Psoas muscle (tissue), 8 donors: ENCODE measurements around the gene NEU4. TPM values are rescaled to one million over a fixed set of nuclear protein-coding genes. Genes with fewer than 3 reads are reported as not detected.
"Not testable (repeated sequence)": the region's sequence is repeated elsewhere in the genome, so short reads cannot be mapped to it uniquely, and the experiment has no call there.

ENCODE experiments used
- ATAC-seq, 4 donors: fragments of 200-7000 bp; cut with Tn5 transposase; one replicate each; pipeline ENCODE4 v1.9.1; 2020; ENCODE audit warnings: moderate library complexity in 3 of 4, mild to moderate bottlenecking in 2 of 4
- DNase-seq, 2 donors: peaks; one replicate each; pipeline ENCODE4 v3.0.0-alpha.2; 2020
- H3K27ac ChIP-seq: fragments of 200-600 bp; one replicate; pipeline ENCODE4 v1.8.0; 2022
- H3K27me3 ChIP-seq, 3 donors: fragments of 200-600 bp in 1 of 3; one replicate each; pipeline versions ENCODE4 v1.6.1 to v1.8.0; 2013 to 2022; ENCODE audit warnings: low read length in 2 of 3, mild to moderate bottlenecking in 2 of 3, moderate library complexity in 1 of 3; ENCODE audit not compliant: insufficient read depth in 3 of 3
- H3K36me3 ChIP-seq, 2 donors: fragments of 200-600 bp in 1 of 2; one replicate each; pipeline versions ENCODE4 v1.6.1 to v1.8.0; 2013 to 2022; ENCODE audit warnings: low read depth in 1 of 2, mild to moderate bottlenecking in 1 of 2, moderate library complexity in 1 of 2; ENCODE audit not compliant: insufficient read depth in 1 of 2
- H3K4me1 ChIP-seq: fragments of 200-600 bp; one replicate; pipeline ENCODE4 v1.8.0; 2022
- H3K4me3 ChIP-seq: fragments of 200-600 bp; one replicate; pipeline ENCODE4 v1.8.0; 2022; ENCODE audit warnings: mild to moderate bottlenecking
- H3K9me3 ChIP-seq: fragments of 200-600 bp; one replicate; pipeline ENCODE4 v1.8.0; 2022
- WGBS, 3 donors: extraction: QIAGEN DNeasy Blood & Tissue Kit; methylation state at CpG; one replicate each; pipeline versions ENCODE4 v1.1.6 to v1.1.7; 2013; 5-methylcytosine and 5-hydroxymethylcytosine counted together
- intact Hi-C, 2 donors: fragments of 100-400 bp; cut with DNase I; formaldehyde crosslinking; loops; one replicate each; pipeline versions ENCODE4 v1.11.0 to v1.14.2; 2022
- long read RNA-seq, 2 donors: library from polyadenylated mRNA; unstranded; transcript quantifications; one replicate each; pipeline ENCODE4 v2.0.0, GENCODE V29; 2021
- polyA plus RNA-seq, 3 donors: library from polyadenylated mRNA; stranded (reverse); fragments of 200-250 nt; gene quantifications; one replicate each; pipeline ENCODE4 v1.2.3, GENCODE V29; 2013
- total RNA-seq, 4 donors: library from RNA; stranded (reverse); fragmentation: NEBNext Ultra II Directional in 2 of 4; extraction: Animal tissue kit (Norgen Biotek cat#: 25700) in 2 of 4; gene quantifications; one replicate each; pipeline versions ENCODE4 v1.2.1 to v1.2.4, GENCODE V29; 2021 to 2023
- TF ChIP-seq, protein P1 (sequence below): fragments of 200-600 bp; IDR thresholded peaks from one replicate; pipeline ENCODE4 v1.8.0; 2022; ENCODE audit warnings: antibody characterized with exemption
- donor health status: healthy with polysubstance abuse.
- donor health status: DM: no; HTN: no; CAD: no; lungs with moderate emphysema.
- donor health status: Bipolar disorder and iron deficiency.
- donor health status: healthy.
- donor health status: DM: yes; HTN: yes; CAD: no.
- donor health status: DM: no; HTN: no; CAD: no.
- donor health status: DM: no; HTN: no; CAD: no.
- donor health status: DM: yes; HTN: yes; CAD: no.

Gene NEU4, protein sequence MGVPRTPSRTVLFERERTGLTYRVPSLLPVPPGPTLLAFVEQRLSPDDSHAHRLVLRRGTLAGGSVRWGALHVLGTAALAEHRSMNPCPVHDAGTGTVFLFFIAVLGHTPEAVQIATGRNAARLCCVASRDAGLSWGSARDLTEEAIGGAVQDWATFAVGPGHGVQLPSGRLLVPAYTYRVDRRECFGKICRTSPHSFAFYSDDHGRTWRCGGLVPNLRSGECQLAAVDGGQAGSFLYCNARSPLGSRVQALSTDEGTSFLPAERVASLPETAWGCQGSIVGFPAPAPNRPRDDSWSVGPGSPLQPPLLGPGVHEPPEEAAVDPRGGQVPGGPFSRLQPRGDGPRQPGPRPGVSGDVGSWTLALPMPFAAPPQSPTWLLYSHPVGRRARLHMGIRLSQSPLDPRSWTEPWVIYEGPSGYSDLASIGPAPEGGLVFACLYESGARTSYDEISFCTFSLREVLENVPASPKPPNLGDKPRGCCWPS
- total RNA-seq (10 to 100 TPM in 2 of 4 donors, 1 to 10 TPM in 1, under 1 TPM in 1; 0.44 to 18.0 (median 9.1) TPM), polyA plus RNA-seq (10 to 100 TPM in 1 of 3 donors, 1 to 10 TPM in 1, under 1 TPM in 1; 0.73 to 54.6 (median 3.4) TPM)
- long read RNA-seq, donor 1, result 0 reads
- long read RNA-seq, donor 2, transcript NEU4-205 (4 exons, 2,273 nt), result major isoform, 19 of 46 reads
- long read RNA-seq, donor 2, partial matches to known transcripts, result 6 of 46 reads
- long read RNA-seq, donor 2, other reads (novel, unspliced or antisense), result 15 of 46 reads

DNA sequence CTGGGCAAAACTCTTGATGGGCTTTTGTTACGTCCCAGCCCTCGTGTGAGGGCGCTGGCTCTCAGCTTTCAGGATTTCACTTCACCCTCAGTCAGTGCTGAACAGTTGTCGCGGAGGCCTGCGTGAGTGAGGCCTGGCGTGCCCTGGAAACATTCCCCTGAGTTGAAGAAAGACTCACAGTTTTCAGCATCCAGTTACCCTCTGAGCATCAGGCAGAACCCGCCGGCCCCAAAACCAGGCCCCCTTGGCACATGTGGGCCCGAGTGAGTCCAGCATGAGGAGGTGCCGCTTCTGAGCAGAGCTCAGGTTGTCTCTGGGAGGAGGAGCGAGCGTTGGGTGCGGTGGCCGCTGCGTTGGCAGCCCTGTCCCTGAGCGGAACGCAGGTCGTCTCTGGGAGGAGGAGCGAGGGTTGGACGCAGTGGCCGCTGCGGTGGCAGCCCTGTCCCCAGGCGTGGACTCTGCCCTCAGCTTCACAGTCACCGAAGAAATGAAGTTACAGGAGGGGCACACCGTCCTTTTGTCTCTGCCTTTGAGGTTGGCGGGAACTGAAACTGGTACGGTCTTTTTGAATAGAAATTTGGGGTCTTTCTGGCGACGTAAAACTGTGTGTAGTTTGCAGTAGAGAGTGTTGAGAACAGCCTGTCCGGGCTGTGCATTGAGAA, at the start of gene NEU4:
Gene NEU4, plus strand, starts transcription at position 473 of the 662 bp plus-strand sequence. CDS start 5,292 bp downstream, outside the sequence.
- DNase-seq, result peak; percentile 36 to 71
- intact Hi-C loops, result no loop called here
- Histone ChIP-seq H3K4me3 (no peak within 1 kb of the TSS), H3K36me3 (no peaks in the 10 kb centered on the region), H3K27ac (no peak within 1 kb of the TSS), H3K27me3 (peaks cover 0 to 10% (median 0%) of the 10 kb centered on the region in 3 donors), H3K4me1 (peaks cover 21% of the 10 kb centered on the region), H3K9me3 (no peaks in the 10 kb centered on the region)
- 45 to 77% (median 49%) methylated on average over 31 of the region's 31 CpGs for WGBS, 3 donors
- ATAC-seq, result peak; percentile 43 to 62 (median 55)
- TF ChIP-seq, protein P1, sequence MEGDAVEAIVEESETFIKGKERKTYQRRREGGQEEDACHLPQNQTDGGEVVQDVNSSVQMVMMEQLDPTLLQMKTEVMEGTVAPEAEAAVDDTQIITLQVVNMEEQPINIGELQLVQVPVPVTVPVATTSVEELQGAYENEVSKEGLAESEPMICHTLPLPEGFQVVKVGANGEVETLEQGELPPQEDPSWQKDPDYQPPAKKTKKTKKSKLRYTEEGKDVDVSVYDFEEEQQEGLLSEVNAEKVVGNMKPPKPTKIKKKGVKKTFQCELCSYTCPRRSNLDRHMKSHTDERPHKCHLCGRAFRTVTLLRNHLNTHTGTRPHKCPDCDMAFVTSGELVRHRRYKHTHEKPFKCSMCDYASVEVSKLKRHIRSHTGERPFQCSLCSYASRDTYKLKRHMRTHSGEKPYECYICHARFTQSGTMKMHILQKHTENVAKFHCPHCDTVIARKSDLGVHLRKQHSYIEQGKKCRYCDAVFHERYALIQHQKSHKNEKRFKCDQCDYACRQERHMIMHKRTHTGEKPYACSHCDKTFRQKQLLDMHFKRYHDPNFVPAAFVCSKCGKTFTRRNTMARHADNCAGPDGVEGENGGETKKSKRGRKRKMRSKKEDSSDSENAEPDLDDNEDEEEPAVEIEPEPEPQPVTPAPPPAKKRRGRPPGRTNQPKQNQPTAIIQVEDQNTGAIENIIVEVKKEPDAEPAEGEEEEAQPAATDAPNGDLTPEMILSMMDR, result no peak

DNA sequence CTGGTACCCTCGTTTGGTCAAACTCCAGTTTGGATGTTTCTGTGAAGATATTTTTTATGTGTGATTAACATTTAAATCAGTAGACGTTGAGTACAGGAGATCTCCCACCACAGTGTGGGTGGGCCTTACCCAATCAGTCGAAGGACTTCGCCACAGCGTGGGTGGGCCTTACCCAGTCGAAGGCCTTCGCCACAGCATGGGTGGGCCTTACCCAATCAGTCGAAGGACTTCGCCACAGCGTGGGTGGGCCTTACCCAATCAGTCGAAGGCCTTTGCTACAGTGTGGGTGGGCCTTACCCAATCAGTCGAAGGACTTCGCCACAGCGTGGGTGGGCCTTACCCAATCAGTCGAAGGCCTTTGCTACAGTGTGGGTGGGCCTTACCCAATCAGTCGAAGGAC, 49.1 kb upstream of the NEU4 start:
- H3K27ac ChIP-seq, H3K4me3 ChIP-seq, H3K9me3 ChIP-seq, ATAC-seq, H3K27me3 ChIP-seq, intact Hi-C loops, H3K4me1 ChIP-seq: not testable (repeated sequence)
- peak in 1 of 2 donors; percentile 20 for DNase-seq
- H3K36me3 ChIP-seq, result peaks cover 3 to 56% of the 10 kb centered on the region in 2 donors
- WGBS, 3 donors, result 93 to 97% (median 93%) methylated on average over 7 to 11 of the region's 16 CpGs

DNA sequence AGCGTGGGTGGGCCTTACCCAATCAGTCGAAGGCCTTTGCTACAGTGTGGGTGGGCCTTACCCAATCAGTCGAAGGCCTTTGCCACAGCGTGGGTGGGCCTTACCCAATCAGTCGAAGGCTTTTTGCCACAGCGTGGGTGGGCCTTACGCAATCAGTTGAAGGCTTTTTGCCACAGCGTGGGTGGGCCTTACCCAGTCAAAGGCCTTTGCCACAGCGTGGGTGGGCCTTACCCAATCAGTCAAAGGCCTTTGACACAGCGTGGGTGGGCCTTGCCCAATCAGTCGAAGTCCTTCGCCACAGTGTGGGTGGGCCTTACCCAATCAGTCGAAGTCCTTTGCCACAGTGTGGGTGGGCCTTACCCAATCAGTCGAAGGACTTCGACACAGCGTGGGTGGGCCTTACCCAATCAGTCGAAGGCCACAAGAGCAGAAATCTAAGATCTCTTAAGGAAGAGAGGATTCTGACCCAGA, 48.7 kb upstream of the NEU4 start:
- intact Hi-C loops, result no loop called here
- Histone ChIP-seq H3K36me3 (peaks cover 3 to 53% of the 10 kb centered on the region in 2 donors), H3K27me3 (no peaks in the 10 kb centered on the region), H3K9me3 (no peaks in the 10 kb centered on the region), H3K27ac (no peak overlapping the region), H3K4me1 (no peaks in the 10 kb centered on the region), H3K4me3 (no peak overlapping the region)
- no peak for ATAC-seq
- WGBS, 3 donors, result 95 to 99% (median 97%) methylated on average over 15 to 17 of the region's 17 CpGs
- TF ChIP-seq, protein P1, result no peak
- DNase-seq, result peak in 1 of 2 donors; percentile 41

GRCh38 chr2:241762321-241762932, 46.6 kb upstream of the NEU4 start:
- no peaks in the 10 kb centered on the region for H3K9me3 ChIP-seq
- peaks cover 3 to 32% of the 10 kb centered on the region in 2 donors for H3K36me3 ChIP-seq
- intact Hi-C loops, result no loop called here
- no peaks in the 10 kb centered on the region for H3K4me1 ChIP-seq
- WGBS, 3 donors, result 84 to 89% (median 87%) methylated on average over 18 of the region's 18 CpGs
- no peak overlapping the region for H3K27ac ChIP-seq
- TF ChIP-seq, protein P1, result no peak
- DNase-seq (no peak), ATAC-seq (no peak)
- no peaks in the 10 kb centered on the region for H3K27me3 ChIP-seq
- H3K4me3 ChIP-seq, result no peak overlapping the region
